OCI-LY3 (cell line): ENCODE results near the gene UCP2.

Source experiments
- CTCF ChIP-seq: fragments of 200-600, 300-600 bp; sonication (generic); IDR thresholded peaks from 2 replicates; pipeline ENCODE4 v1.5.1; 2014; ENCODE audit warnings: antibody characterized with exemption, low read length, low read depth
- EZH2phosphoT487 ChIP-seq: fragments of 200-600 bp; shearing (Covaris generic); IDR thresholded peaks from 2 replicates; pipeline ENCODE4 v1.6.1; 2018; ENCODE audit warnings: antibody characterized with exemption, mixed run types, low read depth

- TF ChIP-seq EZH2phosphoT487 (no peak), CTCF (no peak)
Observed at GRCh38 chr11:74004046-74004695, 21.5 kb upstream of the UCP2 start.
